ENCODE results near the gene TFPI.

Gene TFPI

DNA sequence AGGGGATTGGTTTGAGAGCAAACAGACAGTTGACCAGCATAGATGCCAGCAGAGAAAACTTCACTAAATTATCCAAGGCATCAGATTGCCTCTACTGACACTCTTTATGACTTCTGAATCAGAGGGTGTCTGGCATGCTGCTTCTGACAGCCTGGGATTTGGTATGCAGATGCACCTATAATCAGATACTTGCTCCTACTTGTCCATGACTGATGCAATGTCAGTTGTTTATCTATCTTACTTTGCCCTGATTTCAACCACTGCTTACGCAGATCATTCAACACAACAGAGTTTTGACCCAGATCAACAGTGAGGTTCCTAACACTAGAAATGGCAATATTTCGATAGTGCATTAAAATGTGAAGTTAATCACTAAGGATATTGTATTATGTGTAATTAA is 83.5 kb downstream of the TFPI start:
- TF ChIP-seq, protein P1, sequence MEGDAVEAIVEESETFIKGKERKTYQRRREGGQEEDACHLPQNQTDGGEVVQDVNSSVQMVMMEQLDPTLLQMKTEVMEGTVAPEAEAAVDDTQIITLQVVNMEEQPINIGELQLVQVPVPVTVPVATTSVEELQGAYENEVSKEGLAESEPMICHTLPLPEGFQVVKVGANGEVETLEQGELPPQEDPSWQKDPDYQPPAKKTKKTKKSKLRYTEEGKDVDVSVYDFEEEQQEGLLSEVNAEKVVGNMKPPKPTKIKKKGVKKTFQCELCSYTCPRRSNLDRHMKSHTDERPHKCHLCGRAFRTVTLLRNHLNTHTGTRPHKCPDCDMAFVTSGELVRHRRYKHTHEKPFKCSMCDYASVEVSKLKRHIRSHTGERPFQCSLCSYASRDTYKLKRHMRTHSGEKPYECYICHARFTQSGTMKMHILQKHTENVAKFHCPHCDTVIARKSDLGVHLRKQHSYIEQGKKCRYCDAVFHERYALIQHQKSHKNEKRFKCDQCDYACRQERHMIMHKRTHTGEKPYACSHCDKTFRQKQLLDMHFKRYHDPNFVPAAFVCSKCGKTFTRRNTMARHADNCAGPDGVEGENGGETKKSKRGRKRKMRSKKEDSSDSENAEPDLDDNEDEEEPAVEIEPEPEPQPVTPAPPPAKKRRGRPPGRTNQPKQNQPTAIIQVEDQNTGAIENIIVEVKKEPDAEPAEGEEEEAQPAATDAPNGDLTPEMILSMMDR (IDR thresholded peaks at IDR 0.05), result no peak
- Histone ChIP-seq H3K36me3 (no peaks in the 10 kb centered on the region), H3K27me3 (no peaks in the 10 kb centered on the region), H3K4me3 (ENCODE audit: low read depth in 1 of 2, low read length in 1 of 2) (no peak overlapping the region), H3K4me1 (ENCODE audit: control insufficient read depth in 1 of 2, insufficient read depth in 1 of 2, low read depth in 1 of 2, low read length in 1 of 2) (no peaks in the 10 kb centered on the region), H3K9me3 (no peaks in the 10 kb centered on the region), H3K27ac (no peak overlapping the region)

DNA sequence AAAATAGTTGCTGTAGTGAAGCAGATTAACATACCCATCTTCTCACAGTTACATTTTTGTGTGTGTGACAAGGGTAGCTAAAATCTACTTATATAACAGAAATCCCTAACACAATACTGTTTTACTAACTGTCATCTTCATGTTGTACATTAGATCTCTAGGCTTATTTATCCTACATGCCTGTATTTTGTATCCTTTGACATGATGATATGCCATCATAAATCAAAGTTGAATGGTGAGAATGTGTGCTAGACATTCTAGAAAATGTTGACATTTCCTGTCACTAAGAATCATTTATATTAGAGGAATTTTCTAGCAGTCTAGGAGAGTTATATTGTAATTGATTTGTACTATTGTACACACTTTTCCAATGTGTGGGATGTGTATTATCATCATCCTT is 84.7 kb downstream of the TFPI start:
- TF ChIP-seq, protein P1 (IDR thresholded peaks at IDR 0.05), result no peak
- H3K27me3 ChIP-seq, result no peaks in the 10 kb centered on the region
- H3K36me3 ChIP-seq, result no peaks in the 10 kb centered on the region
- H3K4me1 ChIP-seq (ENCODE audit: control insufficient read depth in 1 of 2, insufficient read depth in 1 of 2, low read depth in 1 of 2, low read length in 1 of 2), result no peaks in the 10 kb centered on the region
- no peak overlapping the region for H3K4me3 ChIP-seq (ENCODE audit: low read depth in 1 of 2, low read length in 1 of 2)
- H3K9me3 ChIP-seq, result no peaks in the 10 kb centered on the region
- no peak overlapping the region for H3K27ac ChIP-seq

DNA sequence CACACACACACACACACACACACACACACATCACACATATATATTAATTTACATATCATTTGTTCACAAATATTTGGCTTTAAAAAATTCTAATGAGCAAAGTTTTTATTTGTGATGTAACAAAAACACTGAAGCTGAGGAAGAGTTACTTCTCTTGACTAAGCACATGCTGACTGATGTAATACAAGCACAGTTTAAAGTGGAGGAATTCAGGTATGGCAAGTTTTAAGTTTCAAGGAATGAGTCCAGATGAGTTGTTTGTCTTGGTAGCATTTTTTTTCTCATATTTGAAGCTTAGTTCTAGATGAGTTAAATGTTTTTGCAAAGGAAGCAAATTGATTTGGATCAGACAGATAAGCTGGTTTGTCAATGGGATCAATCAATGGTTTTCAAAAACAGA is 86.0 kb downstream of the TFPI start:
- TF ChIP-seq, protein P1 (IDR thresholded peaks at IDR 0.05), result no peak
- Histone ChIP-seq H3K4me3 (ENCODE audit: low read depth in 1 of 2, low read length in 1 of 2) (no peak overlapping the region), H3K4me1 (ENCODE audit: control insufficient read depth in 1 of 2, insufficient read depth in 1 of 2, low read depth in 1 of 2, low read length in 1 of 2) (no peaks in the 10 kb centered on the region), H3K27ac (no peak overlapping the region), H3K27me3 (no peaks in the 10 kb centered on the region), H3K9me3 (no peaks in the 10 kb centered on the region), H3K36me3 (no peaks in the 10 kb centered on the region)

DNA sequence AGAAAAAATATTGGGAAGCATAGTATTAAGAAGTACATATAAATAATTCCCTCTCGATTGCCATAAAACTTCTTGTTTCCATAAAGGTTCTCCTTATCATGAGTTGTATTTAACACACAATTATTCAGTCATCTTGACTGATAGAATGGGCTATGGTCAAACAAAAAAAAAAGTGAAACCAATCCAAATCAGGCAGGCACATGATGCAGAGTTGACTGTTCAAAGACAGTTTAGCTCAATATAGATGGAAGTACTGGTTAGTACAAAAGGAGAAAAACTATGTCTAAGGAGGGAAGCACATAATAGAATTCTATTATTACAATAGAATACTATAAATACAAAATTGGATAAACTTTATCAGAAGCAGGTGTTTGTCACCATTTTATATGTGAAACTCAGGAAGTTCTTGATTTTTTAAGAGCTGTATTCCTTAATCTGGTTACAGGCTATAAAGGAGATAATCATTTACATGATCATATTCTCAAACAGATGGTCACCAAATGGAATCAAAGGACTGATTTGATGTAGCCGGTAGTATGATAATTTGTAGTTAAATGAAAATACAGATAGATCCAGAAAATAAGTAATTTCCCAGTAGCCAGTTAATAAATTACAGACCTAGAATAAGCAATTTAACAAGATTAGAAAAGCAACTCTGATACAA is 88.0 kb downstream of the TFPI start:
- no peak overlapping the region for H3K4me3 ChIP-seq (ENCODE audit: low read depth in 1 of 2, low read length in 1 of 2)
- TF ChIP-seq, protein P1 (IDR thresholded peaks at IDR 0.05), result no peak
- no peaks in the 10 kb centered on the region for H3K27me3 ChIP-seq
- no peaks in the 10 kb centered on the region for H3K36me3 ChIP-seq
- no peak overlapping the region for H3K27ac ChIP-seq
- no peaks in the 10 kb centered on the region for H3K9me3 ChIP-seq
- H3K4me1 ChIP-seq (ENCODE audit: control insufficient read depth in 1 of 2, insufficient read depth in 1 of 2, low read depth in 1 of 2, low read length in 1 of 2), result no peaks in the 10 kb centered on the region

DNA sequence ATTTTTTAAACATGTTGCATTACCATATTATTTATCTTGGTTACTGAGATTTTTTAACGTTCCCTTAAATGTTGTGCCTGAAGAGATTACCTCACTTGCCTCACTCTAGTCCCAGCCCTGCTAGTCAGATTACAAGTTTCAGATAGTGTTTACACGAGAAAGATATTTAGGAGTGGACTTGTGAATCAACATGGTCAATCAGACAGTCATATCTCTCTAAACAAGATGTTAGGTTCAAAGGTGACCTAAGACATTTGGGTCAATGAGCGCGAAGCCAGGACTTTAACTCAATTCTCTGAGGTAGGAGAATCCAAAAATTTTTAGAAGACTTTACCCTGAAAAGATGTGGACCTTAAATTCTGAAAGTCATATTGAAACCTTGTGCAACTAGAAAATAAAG is 91.4 kb downstream of the TFPI start:
- TF ChIP-seq, protein P1 (IDR thresholded peaks at IDR 0.05), result no peak
- Histone ChIP-seq H3K27me3 (no peaks in the 10 kb centered on the region), H3K4me3 (ENCODE audit: low read depth in 1 of 2, low read length in 1 of 2) (no peak overlapping the region), H3K36me3 (no peaks in the 10 kb centered on the region), H3K9me3 (no peaks in the 10 kb centered on the region), H3K27ac (no peak overlapping the region), H3K4me1 (ENCODE audit: control insufficient read depth in 1 of 2, insufficient read depth in 1 of 2, low read depth in 1 of 2, low read length in 1 of 2) (no peaks in the 10 kb centered on the region)

Measured in neutrophil (primary cell).